GM12878 (cell line): ENCODE measurements around the gene UBE2D4. TPM values are rescaled to one million over a fixed set of nuclear protein-coding genes. Genes with fewer than 3 reads are reported as not detected.

Experiments
- ATF7 ChIP-seq: fragments of 450-650 bp; IDR thresholded peaks from 2 replicates; pipeline ENCODE4 v1.6.1; 2016; ENCODE audit warnings: low read depth, mild to moderate bottlenecking
- BCL11A ChIP-seq: IDR thresholded peaks from 2 replicates; pipeline ENCODE4 v1.6.1; 2011; ENCODE audit warnings: low read depth, low read length
- CEBPB ChIP-seq, 2 experiments: fragments of 150-350 bp in 1 of 2; IDR thresholded peaks; 2 replicates each; pipeline ENCODE4 v1.6.1; 2012 to 2014; ENCODE audit warnings: low read depth in 2 of 2, low read length in 2 of 2, borderline replicate concordance in 1 of 2, inconsistent platforms in 1 of 2
- CHD2 ChIP-seq: IDR thresholded peaks from 2 replicates; pipeline ENCODE4 v1.6.1; 2011; ENCODE audit warnings: low read depth, low read length, improper control_type of control experiment, borderline replicate concordance
- EGR1 ChIP-seq, 2 experiments: IDR thresholded peaks; 1 replicate in 1 of 2; 2 replicates in 1 of 2; pipeline ENCODE4 v1.6.1; 2011 to 2012; ENCODE audit warnings: low read depth in 2 of 2, low read length in 2 of 2, borderline replicate concordance in 1 of 2, mild to moderate bottlenecking in 1 of 2, moderate library complexity in 1 of 2
- EZH2 ChIP-seq: IDR thresholded peaks from 2 replicates; pipeline ENCODE4 v1.6.1; 2012; ENCODE audit warnings: low read depth, mild to moderate bottlenecking, control low read depth, inconsistent platforms, low read length, borderline replicate concordance; ENCODE audit not compliant: control insufficient read depth
- FOXM1 ChIP-seq: IDR thresholded peaks from 2 replicates; pipeline ENCODE4 v1.6.1; 2012; ENCODE audit warnings: low read depth, mild to moderate bottlenecking, inconsistent platforms, low read length, moderate library complexity
- HDGF ChIP-seq: fragments of 450-650 bp; IDR thresholded peaks from 2 replicates; pipeline ENCODE4 v1.6.1; 2016; ENCODE audit warnings: antibody characterized with exemption
- MEF2B ChIP-seq: fragments of 450-650 bp; IDR thresholded peaks from 2 replicates; pipeline ENCODE4 v1.6.1; 2018; ENCODE audit warnings: mild to moderate bottlenecking, moderate library complexity; ENCODE audit not compliant: partially characterized antibody, poor library complexity, severe bottlenecking
- MYB ChIP-seq: fragments of 150-350 bp; IDR thresholded peaks from 2 replicates; pipeline ENCODE4 v1.6.1; 2014; ENCODE audit warnings: mild to moderate bottlenecking, low read depth, low read length, borderline replicate concordance
- MYC ChIP-seq: IDR thresholded peaks from 2 replicates; pipeline ENCODE4 v1.6.1; 2011; ENCODE audit warnings: mild to moderate bottlenecking, low read length, moderate library complexity, inconsistent platforms; ENCODE audit not compliant: insufficient read depth, insufficient replicate concordance, insufficient read length, severe bottlenecking
- POU2F2 ChIP-seq: IDR thresholded peaks from 3 replicates; pipeline ENCODE4 v1.6.1; 2011; ENCODE audit warnings: low read depth, mild to moderate bottlenecking, low read length, borderline replicate concordance
- RAD21 ChIP-seq: IDR thresholded peaks from 2 replicates; pipeline ENCODE4 v1.6.1; 2011; ENCODE audit warnings: mild to moderate bottlenecking, low read depth, low read length, moderate library complexity; ENCODE audit not compliant: insufficient read depth
- RCOR1 ChIP-seq: conservative IDR thresholded peaks from 2 replicates; pipeline ENCODE4 v1.6.1; 2012; ENCODE audit warnings: low read depth, low read length, improper control_type of control experiment
- SIX5 ChIP-seq: IDR thresholded peaks from 2 replicates; pipeline ENCODE4 v1.6.1; 2011; ENCODE audit warnings: mild to moderate bottlenecking, low read depth, low read length, moderate library complexity; ENCODE audit not compliant: severe bottlenecking
- SMAD5 ChIP-seq: IDR thresholded peaks from 2 replicates; pipeline ENCODE4 v1.6.1; 2016; ENCODE audit warnings: antibody characterized with exemption, low read depth
- SUPT20H ChIP-seq: IDR thresholded peaks from 2 replicates; pipeline ENCODE4 v1.6.1; 2011; ENCODE audit warnings: low read depth, mild to moderate bottlenecking, low read length, moderate library complexity, borderline replicate concordance; ENCODE audit not compliant: control insufficient read depth
- TCF7 ChIP-seq: IDR thresholded peaks from 2 replicates; pipeline ENCODE4 v1.6.1; 2014; ENCODE audit warnings: antibody characterized with exemption, borderline replicate concordance
- YBX1 ChIP-seq: fragments of 450-650 bp; IDR thresholded peaks from 2 replicates; pipeline ENCODE4 v1.6.1; 2016; ENCODE audit warnings: antibody characterized with exemption
- YY1 ChIP-seq: IDR thresholded peaks from 2 replicates; pipeline ENCODE4 v1.6.1; 2011; ENCODE audit warnings: low read depth, mild to moderate bottlenecking, low read length
- polyA plus RNA-seq, 11 experiments: library from polyadenylated mRNA; depleted of rRNA in 4 of 11; unstranded in 6 of 11; stranded (reverse) in 5 of 11; fragments of >200 nt; fragmentation: Nextera tagmentation in 4 of 11; fragmentation: Illumina TruSeq in 1 of 11; extraction: Ambion mirVana in 4 of 11; extraction: Trizol in 1 of 11; gene quantifications; 1 replicate in 1 of 11; 2 replicates in 10 of 11; pipeline versions ENCODE4 v1.2.1 to v1.2.3, GENCODE V29; 2011 to 2016; ENCODE audit warnings: inconsistent platforms in 2 of 11, missing spikeins in 2 of 11, low read depth in 1 of 11
- total RNA-seq, 4 experiments: library from RNA; depleted of rRNA in 3 of 4; stranded (reverse); fragments of >200 nt in 3 of 4; fragmentation: Illumina TruSeq in 1 of 4; extraction: Trizol in 1 of 4; gene quantifications; 2 replicates each; pipeline versions ENCODE4 v1.2.1 to v1.2.3, GENCODE V29; 2013 to 2021
- TF ChIP-seq, protein P1 (sequence below): IDR thresholded peaks from 2 replicates; pipeline ENCODE4 v1.6.1; 2011; ENCODE audit warnings: low read depth, mild to moderate bottlenecking, low read length, moderate library complexity, borderline replicate concordance; ENCODE audit errors: extremely low read depth
- TF ChIP-seq, protein P2 (sequence below): fragments of 150-350 bp; IDR thresholded peaks from 2 replicates; pipeline ENCODE4 v1.6.1; 2014; ENCODE audit warnings: mild to moderate bottlenecking, low read depth, low read length
- TF ChIP-seq, protein P3 (sequence below), 3 experiments: IDR thresholded peaks in 2 of 3; conservative IDR thresholded peaks in 1 of 3; 2 replicates each; pipeline ENCODE4 v1.5.1; 2011; ENCODE audit warnings: low read depth in 3 of 3, low read length in 3 of 3, mild to moderate bottlenecking in 3 of 3, control low read depth in 2 of 3, moderate library complexity in 2 of 3, inconsistent platforms in 1 of 3, mixed read lengths in 1 of 3; ENCODE audit not compliant: control insufficient read depth in 2 of 3, insufficient read depth in 1 of 3; ENCODE audit errors: extremely low read depth in 1 of 3

The UBE2D4 gene
- total and polyA plus RNA-seq, 10 of the 15 experiments (the other 5 are each of a cell fraction or from before 2014, with no cell fraction given): 3.5 to 16.6 (median 10.3) TPM

DNA sequence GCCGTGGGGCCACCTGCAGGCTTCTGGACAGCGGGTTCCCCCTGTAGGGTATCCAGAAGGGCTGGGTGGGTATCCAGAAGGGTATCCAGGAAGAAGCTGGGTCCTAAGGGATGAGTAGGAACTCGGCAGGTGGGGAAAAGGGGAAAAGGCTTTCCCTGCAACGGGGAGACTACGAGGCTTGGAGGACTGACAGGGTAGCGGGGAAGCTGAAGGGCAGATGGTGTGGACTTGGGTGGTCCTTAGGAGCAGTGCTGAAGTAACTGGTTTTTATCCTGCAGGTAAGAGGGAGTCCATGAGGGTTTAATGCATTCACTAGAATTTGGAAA is 525 bp downstream of the UBE2D4 start (continued):
- TF ChIP-seq CHD2 (no peak), MEF2B (no peak), MYB (no peak), RCOR1 (no peak), SUPT20H (no peak), FOXM1 (no peak), YY1 (no peak), SMAD5 (no peak), POU2F2 (no peak), EGR1 (IDR thresholded peaks at IDR 0.05; ENCODE audit: borderline replicate concordance in 1 of 2, low read depth in 2 of 2, low read length in 2 of 2) (no peak), SIX5 (no peak), CEBPB (IDR thresholded peaks at IDR 0.05; ENCODE audit: borderline replicate concordance in 1 of 2, low read depth in 2 of 2, low read length in 2 of 2) (no peak), MYC (no peak), YBX1 (0 out of 2 replicates have a peak, but pooled peaks have one; percentile 20), BCL11A (no peak), RAD21 (no peak), EZH2 (no peak), HDGF (0 out of 2 replicates have a peak, but pooled peaks have one; percentile 56), ATF7 (peak; percentile 39; the same call in 1 of the 2 replicates), TCF7 (no peak)
- TF ChIP-seq, protein P1, sequence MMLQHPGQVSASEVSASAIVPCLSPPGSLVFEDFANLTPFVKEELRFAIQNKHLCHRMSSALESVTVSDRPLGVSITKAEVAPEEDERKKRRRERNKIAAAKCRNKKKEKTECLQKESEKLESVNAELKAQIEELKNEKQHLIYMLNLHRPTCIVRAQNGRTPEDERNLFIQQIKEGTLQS: no peak
- TF ChIP-seq, protein P2, sequence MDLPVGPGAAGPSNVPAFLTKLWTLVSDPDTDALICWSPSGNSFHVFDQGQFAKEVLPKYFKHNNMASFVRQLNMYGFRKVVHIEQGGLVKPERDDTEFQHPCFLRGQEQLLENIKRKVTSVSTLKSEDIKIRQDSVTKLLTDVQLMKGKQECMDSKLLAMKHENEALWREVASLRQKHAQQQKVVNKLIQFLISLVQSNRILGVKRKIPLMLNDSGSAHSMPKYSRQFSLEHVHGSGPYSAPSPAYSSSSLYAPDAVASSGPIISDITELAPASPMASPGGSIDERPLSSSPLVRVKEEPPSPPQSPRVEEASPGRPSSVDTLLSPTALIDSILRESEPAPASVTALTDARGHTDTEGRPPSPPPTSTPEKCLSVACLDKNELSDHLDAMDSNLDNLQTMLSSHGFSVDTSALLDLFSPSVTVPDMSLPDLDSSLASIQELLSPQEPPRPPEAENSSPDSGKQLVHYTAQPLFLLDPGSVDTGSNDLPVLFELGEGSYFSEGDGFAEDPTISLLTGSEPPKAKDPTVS: no peak
- TF ChIP-seq, protein P3, sequence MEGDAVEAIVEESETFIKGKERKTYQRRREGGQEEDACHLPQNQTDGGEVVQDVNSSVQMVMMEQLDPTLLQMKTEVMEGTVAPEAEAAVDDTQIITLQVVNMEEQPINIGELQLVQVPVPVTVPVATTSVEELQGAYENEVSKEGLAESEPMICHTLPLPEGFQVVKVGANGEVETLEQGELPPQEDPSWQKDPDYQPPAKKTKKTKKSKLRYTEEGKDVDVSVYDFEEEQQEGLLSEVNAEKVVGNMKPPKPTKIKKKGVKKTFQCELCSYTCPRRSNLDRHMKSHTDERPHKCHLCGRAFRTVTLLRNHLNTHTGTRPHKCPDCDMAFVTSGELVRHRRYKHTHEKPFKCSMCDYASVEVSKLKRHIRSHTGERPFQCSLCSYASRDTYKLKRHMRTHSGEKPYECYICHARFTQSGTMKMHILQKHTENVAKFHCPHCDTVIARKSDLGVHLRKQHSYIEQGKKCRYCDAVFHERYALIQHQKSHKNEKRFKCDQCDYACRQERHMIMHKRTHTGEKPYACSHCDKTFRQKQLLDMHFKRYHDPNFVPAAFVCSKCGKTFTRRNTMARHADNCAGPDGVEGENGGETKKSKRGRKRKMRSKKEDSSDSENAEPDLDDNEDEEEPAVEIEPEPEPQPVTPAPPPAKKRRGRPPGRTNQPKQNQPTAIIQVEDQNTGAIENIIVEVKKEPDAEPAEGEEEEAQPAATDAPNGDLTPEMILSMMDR (IDR thresholded peaks at IDR 0.05 in 2 of 3, conservative IDR thresholded peaks at IDR 0.05 in 1 of 3; ENCODE audit: control insufficient read depth in 2 of 3, extremely low read depth in 1 of 3, insufficient read depth in 1 of 3, low read depth in 3 of 3, low read length in 3 of 3): peak; percentile 2 to 15 (median 5); a peak in 2 of 6 replicates
